Cardiac fibroblast (primary cell): ENCODE results near the gene OR5K3.
"Not testable (repeated sequence)": the region's sequence is repeated elsewhere in the genome, so short reads cannot be mapped to it uniquely, and the experiment has no call there.

Experiments
- DNase-seq, 2 donors: peaks; one replicate each; pipeline versions ENCODE4 v3.0.0 to v3.0.0-alpha.2; 2010; ENCODE audit warnings: low read depth in 2 of 2
- H3K4me3 ChIP-seq, 2 donors: replicated peaks in 1 of 2; 1 replicate in 1 of 2; 2 replicates in 1 of 2; pipeline ENCODE4 v1.5.1; 2011; ENCODE audit warnings: low read depth in 2 of 2, low read length in 2 of 2, mild to moderate bottlenecking in 2 of 2, moderate library complexity in 1 of 2
- TF ChIP-seq, protein P1 (sequence below): IDR thresholded peaks from one replicate; pipeline ENCODE4 v1.5.1; 2011; ENCODE audit warnings: low read depth, mild to moderate bottlenecking, low read length, inconsistent platforms

OR5K3 gene

GRCh38 chr3:98372445-98372844 is 18.0 kb upstream of the OR5K3 start:
- H3K4me3 ChIP-seq, result no peak overlapping the region
- TF ChIP-seq, protein P1, sequence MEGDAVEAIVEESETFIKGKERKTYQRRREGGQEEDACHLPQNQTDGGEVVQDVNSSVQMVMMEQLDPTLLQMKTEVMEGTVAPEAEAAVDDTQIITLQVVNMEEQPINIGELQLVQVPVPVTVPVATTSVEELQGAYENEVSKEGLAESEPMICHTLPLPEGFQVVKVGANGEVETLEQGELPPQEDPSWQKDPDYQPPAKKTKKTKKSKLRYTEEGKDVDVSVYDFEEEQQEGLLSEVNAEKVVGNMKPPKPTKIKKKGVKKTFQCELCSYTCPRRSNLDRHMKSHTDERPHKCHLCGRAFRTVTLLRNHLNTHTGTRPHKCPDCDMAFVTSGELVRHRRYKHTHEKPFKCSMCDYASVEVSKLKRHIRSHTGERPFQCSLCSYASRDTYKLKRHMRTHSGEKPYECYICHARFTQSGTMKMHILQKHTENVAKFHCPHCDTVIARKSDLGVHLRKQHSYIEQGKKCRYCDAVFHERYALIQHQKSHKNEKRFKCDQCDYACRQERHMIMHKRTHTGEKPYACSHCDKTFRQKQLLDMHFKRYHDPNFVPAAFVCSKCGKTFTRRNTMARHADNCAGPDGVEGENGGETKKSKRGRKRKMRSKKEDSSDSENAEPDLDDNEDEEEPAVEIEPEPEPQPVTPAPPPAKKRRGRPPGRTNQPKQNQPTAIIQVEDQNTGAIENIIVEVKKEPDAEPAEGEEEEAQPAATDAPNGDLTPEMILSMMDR, result no peak
- no peak for DNase-seq

GRCh38 chr3:98376631-98377030 is 13.8 kb upstream of the OR5K3 start:
- TF ChIP-seq, protein P1, result no peak
- DNase-seq, result no peak
- no peak overlapping the region for H3K4me3 ChIP-seq

DNA sequence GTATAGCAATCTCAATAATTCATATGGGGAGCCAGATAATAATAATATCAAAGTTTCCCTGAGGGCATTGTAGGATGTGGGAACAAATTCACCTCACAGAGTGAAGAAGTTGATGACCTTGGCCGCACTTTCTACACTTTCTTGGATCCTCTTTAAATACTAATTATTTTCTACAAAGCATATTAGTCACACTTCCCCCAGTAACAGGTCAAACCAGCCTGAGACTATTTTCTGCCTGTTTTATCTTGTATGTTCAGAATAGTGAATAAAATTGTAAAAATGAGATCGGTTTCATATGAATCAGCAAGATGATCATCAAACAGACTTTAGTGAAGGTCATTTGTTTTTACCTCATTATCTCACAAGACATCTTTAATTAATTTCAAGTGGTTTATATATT is 2.3 kb upstream of the OR5K3 start:
- DNase-seq, result no peak
- H3K4me3 ChIP-seq, result no peak overlapping the region
- TF ChIP-seq, protein P1, result no peak

DNA sequence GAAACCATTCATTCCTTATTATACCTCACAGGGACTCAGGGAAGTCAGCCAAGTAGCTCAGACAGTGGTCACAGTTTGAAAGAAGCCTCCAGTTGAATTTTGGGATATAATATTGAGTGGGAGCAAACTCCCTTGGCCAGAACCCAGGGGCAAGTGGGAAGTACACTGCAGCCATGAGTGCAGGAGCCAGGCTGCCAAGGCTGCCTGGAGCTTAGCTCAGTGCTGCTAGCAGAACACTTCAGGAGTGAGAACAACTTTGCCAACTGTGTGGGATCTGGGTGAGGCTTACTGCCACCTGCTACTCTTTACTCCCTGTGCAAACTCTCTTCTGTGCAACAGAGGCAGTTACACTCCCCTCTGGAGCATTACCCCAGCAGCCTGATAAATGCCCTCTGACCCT is 4.6 kb downstream of the OR5K3 start:
- no peak overlapping the region for H3K4me3 ChIP-seq
- no peak for DNase-seq
- TF ChIP-seq, protein P1, result no peak

DNA sequence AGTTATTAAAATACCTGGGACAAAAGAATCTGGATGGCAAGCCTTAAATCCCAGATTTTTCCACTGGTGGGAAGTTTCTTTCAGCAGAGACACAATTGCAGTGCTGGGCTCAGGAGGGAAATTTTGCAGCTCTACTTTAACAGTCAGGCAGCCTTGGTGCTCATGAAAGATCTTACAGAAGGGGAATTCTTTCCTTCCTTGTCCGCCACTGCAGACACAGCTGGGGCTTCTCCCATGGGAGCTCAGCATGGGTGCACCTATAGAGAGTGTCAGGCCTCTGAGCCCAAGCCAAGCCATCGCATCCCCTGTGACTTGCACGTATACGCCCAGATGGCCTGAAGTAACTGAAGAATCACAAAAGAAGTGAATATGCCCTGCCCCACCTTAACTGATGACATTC is 6.0 kb downstream of the OR5K3 start:
- DNase-seq, H3K4me3 ChIP-seq: not testable (repeated sequence)

GRCh38 chr3:98398513-98398912 is 8.0 kb downstream of the OR5K3 start:
- DNase-seq, result no peak
- TF ChIP-seq, protein P1, result no peak
- H3K4me3 ChIP-seq, result no peak overlapping the region

- no peak overlapping the region for H3K4me3 ChIP-seq
- TF ChIP-seq, protein P1, result no peak
- DNase-seq, result no peak
These were observed 12.0 kb downstream of the OR5K3 start for GRCh38 chr3:98402507-98402906.
